HEK293 (cell line): Measurements from ENCODE around the gene RNF144A.

ENCODE experiments used
- CTCF ChIA-PET: fragments of 350-600 bp; formaldehyde crosslinking; extraction: SDS; loops from one replicate; lab custom pipeline; 2021; ENCODE audit warnings: antibody characterized with exemption; lab: Yijun Ruan, JAX
- POLR2A ChIA-PET: fragments of 300-600 bp; formaldehyde crosslinking; extraction: SDS; loops from one replicate; lab custom pipeline; 2020; ENCODE audit warnings: antibody characterized with exemption, inconsistent platforms; lab: Yijun Ruan, JAX
- H3K27ac ChIP-seq: fragments of 200-500 bp; sonication (Bioruptor generic); 2 replicates; pipeline ENCODE4 v1.5.1; 2014; ENCODE audit warnings: low read depth, low read length, control low read depth, inconsistent platforms; ENCODE audit errors: extremely low read depth
- H3K36me3 ChIP-seq, 2 experiments: fragments of 200-500 bp in 1 of 2; sonication (Bioruptor generic) in 1 of 2; 1 replicate in 1 of 2; 2 replicates in 1 of 2; pipeline ENCODE4 v1.5.1; 2014 to 2017; ENCODE audit warnings: inconsistent platforms in 2 of 2, low read length in 2 of 2; ENCODE audit not compliant: control insufficient read depth in 2 of 2, insufficient read depth in 1 of 2
- H3K4me1 ChIP-seq: fragments of 200-500 bp; sonication (Bioruptor generic); 2 replicates; pipeline ENCODE4 v1.5.1; 2014; ENCODE audit warnings: mild to moderate bottlenecking, low read length, inconsistent platforms; ENCODE audit not compliant: control insufficient read depth, insufficient read depth
- H3K4me3 ChIP-seq: 2 replicates; pipeline ENCODE4 v1.5.1; 2011; ENCODE audit warnings: low read depth, mild to moderate bottlenecking, control low read depth, low read length, moderate library complexity
- H3K9me3 ChIP-seq: fragments of 200-500 bp; sonication (Bioruptor generic); 2 replicates; pipeline ENCODE4 v1.5.1; 2014; ENCODE audit warnings: low read depth, low read length, inconsistent platforms; ENCODE audit not compliant: control insufficient read depth, insufficient read depth
- BCL11A ChIP-seq: fragments of 450-650 bp; formaldehyde crosslinking; IDR thresholded peaks from 2 replicates; pipeline ENCODE4 v1.5.1; 2016; ENCODE audit warnings: low read depth, missing biosample characterization, missing genetic modification characterization
- KLF10 ChIP-seq: fragments of 450-650 bp; IDR thresholded peaks from 2 replicates; pipeline ENCODE4 v1.5.1; 2018; ENCODE audit warnings: missing biosample characterization, mild to moderate bottlenecking, missing genetic modification characterization
- MYNN ChIP-seq: fragments of 450-650 bp; formaldehyde crosslinking; IDR thresholded peaks from 2 replicates; pipeline ENCODE4 v1.5.1; 2016; ENCODE audit warnings: missing biosample characterization, missing genetic modification characterization, borderline replicate concordance
- OVOL3 ChIP-seq: fragments of 450-650 bp; formaldehyde crosslinking; IDR thresholded peaks from 2 replicates; pipeline ENCODE4 v1.5.1; 2016; ENCODE audit warnings: missing biosample characterization, missing genetic modification characterization
- PRDM2 ChIP-seq: fragments of 450-650 bp; formaldehyde crosslinking; IDR thresholded peaks from 2 replicates; pipeline ENCODE4 v1.5.1; 2016; ENCODE audit warnings: missing biosample characterization, missing genetic modification characterization, borderline replicate concordance
- YY2 ChIP-seq: fragments of 450-650 bp; formaldehyde crosslinking; IDR thresholded peaks from 2 replicates; pipeline ENCODE4 v1.5.1; 2016; ENCODE audit warnings: missing biosample characterization, missing genetic modification characterization
- ZFP41 ChIP-seq: fragments of 450-650 bp; formaldehyde crosslinking; IDR thresholded peaks from 2 replicates; pipeline ENCODE4 v1.5.1; 2016; ENCODE audit warnings: missing biosample characterization, missing genetic modification characterization, borderline replicate concordance
- ZNF19 ChIP-seq: fragments of 450-650 bp; formaldehyde crosslinking; IDR thresholded peaks from 2 replicates; pipeline ENCODE4; 2016; ENCODE audit warnings: missing biosample characterization, missing genetic modification characterization, low read depth
- ZNF280D ChIP-seq: fragments of 450-650 bp; formaldehyde crosslinking; IDR thresholded peaks from 2 replicates; pipeline ENCODE4 v1.5.1; 2016; ENCODE audit warnings: missing biosample characterization, missing genetic modification characterization
- ZNF433 ChIP-seq: fragments of 450-650 bp; formaldehyde crosslinking; IDR thresholded peaks from 2 replicates; pipeline ENCODE4 v1.5.1; 2016; ENCODE audit warnings: missing biosample characterization, missing genetic modification characterization, low read depth
- ZNF529 ChIP-seq: fragments of 450-650 bp; formaldehyde crosslinking; IDR thresholded peaks from 2 replicates; pipeline ENCODE4 v1.5.1; 2017; ENCODE audit warnings: missing genetic modification characterization, missing biosample characterization; ENCODE audit not compliant: insufficient replicate concordance
- ZNF555 ChIP-seq: fragments of 450-650 bp; formaldehyde crosslinking; conservative IDR thresholded peaks from 2 replicates; pipeline ENCODE4 v1.5.1; 2017; ENCODE audit warnings: missing biosample characterization, mild to moderate bottlenecking, missing genetic modification characterization, inconsistent platforms
- ZNF639 ChIP-seq: fragments of 450-650 bp; formaldehyde crosslinking; IDR thresholded peaks from 2 replicates; pipeline ENCODE4 v1.5.1; 2016; ENCODE audit warnings: missing biosample characterization, missing genetic modification characterization
- ZNF791 ChIP-seq: fragments of 450-650 bp; formaldehyde crosslinking; IDR thresholded peaks from 2 replicates; pipeline ENCODE4 v1.5.1; 2016; ENCODE audit warnings: missing biosample characterization, missing genetic modification characterization
- ZSCAN23 ChIP-seq: fragments of 450-650 bp; formaldehyde crosslinking; IDR thresholded peaks from 2 replicates; pipeline ENCODE4 v1.5.1; 2016; ENCODE audit warnings: missing biosample characterization, missing genetic modification characterization
- ZSCAN4 ChIP-seq: fragments of 450-650 bp; formaldehyde crosslinking; IDR thresholded peaks from 2 replicates; pipeline ENCODE4 v1.5.1; 2017; ENCODE audit warnings: missing biosample characterization, missing genetic modification characterization
- TF ChIP-seq, protein P1 (sequence below): fragments of 450-650 bp; formaldehyde crosslinking; IDR thresholded peaks from 2 replicates; pipeline ENCODE4 v1.5.1; 2017; ENCODE audit warnings: missing biosample characterization, missing genetic modification characterization
- TF ChIP-seq, protein P2 (sequence below): fragments of 450-650 bp; formaldehyde crosslinking; conservative IDR thresholded peaks from 2 replicates; pipeline ENCODE4 v1.5.1; 2016; ENCODE audit warnings: low read depth, missing biosample characterization, missing genetic modification characterization
- TF ChIP-seq, protein P3 (sequence below): fragments of 450-650 bp; formaldehyde crosslinking; IDR thresholded peaks from 2 replicates; pipeline ENCODE4 v1.5.1; 2016; ENCODE audit warnings: missing biosample characterization, missing genetic modification characterization

The RNF144A gene

GRCh38 chr2:7024261-7024660, 107.0 kb downstream of the RNF144A start (continued):
- TF ChIP-seq, protein P1, sequence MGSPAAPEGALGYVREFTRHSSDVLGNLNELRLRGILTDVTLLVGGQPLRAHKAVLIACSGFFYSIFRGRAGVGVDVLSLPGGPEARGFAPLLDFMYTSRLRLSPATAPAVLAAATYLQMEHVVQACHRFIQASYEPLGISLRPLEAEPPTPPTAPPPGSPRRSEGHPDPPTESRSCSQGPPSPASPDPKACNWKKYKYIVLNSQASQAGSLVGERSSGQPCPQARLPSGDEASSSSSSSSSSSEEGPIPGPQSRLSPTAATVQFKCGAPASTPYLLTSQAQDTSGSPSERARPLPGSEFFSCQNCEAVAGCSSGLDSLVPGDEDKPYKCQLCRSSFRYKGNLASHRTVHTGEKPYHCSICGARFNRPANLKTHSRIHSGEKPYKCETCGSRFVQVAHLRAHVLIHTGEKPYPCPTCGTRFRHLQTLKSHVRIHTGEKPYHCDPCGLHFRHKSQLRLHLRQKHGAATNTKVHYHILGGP, result no peak
- no peak for TF ChIP-seq ZSCAN23 (tag by site-specific recombination)
- TF ChIP-seq OVOL3, result no peak

- POLR2A ChIA-PET, result no interaction called here
- H3K27ac ChIP-seq, result no peak overlapping the region
- no peaks in the 10 kb centered on the region for H3K4me1 ChIP-seq
- CTCF ChIA-PET, result interaction anchor here (3.8 kb wide), 1 partner anchor 19 kb away, joined by 19 read pairs; no protein-coding TSS in a partner anchor
- H3K36me3 ChIP-seq, result peaks cover 0 to 33% of the 10 kb centered on the region in 2 experiments; a peak in 1 of 3 replicates
- H3K4me3 ChIP-seq, result no peak overlapping the region
- H3K9me3 ChIP-seq, result no peaks in the 10 kb centered on the region
- TF ChIP-seq YY2 (tag by site-specific recombination), result no peak
- no peak for TF ChIP-seq ZFP41 (tag by site-specific recombination)
- TF ChIP-seq ZNF791 (tag by site-specific recombination), result no peak
- no peak for TF ChIP-seq MYNN
- TF ChIP-seq ZNF529 (tag by site-specific recombination), result no peak
- no peak for TF ChIP-seq ZNF280D (tag by site-specific recombination)
- no peak for TF ChIP-seq ZSCAN4 (tag by site-specific recombination)
- no peak for TF ChIP-seq ZNF19 (tag by site-specific recombination)
- TF ChIP-seq KLF10, result no peak
- no peak for TF ChIP-seq ZNF433
- no peak for TF ChIP-seq ZNF555 (tag by site-specific recombination)
- no peak for TF ChIP-seq PRDM2 (tag by site-specific recombination)
- TF ChIP-seq, protein P2, sequence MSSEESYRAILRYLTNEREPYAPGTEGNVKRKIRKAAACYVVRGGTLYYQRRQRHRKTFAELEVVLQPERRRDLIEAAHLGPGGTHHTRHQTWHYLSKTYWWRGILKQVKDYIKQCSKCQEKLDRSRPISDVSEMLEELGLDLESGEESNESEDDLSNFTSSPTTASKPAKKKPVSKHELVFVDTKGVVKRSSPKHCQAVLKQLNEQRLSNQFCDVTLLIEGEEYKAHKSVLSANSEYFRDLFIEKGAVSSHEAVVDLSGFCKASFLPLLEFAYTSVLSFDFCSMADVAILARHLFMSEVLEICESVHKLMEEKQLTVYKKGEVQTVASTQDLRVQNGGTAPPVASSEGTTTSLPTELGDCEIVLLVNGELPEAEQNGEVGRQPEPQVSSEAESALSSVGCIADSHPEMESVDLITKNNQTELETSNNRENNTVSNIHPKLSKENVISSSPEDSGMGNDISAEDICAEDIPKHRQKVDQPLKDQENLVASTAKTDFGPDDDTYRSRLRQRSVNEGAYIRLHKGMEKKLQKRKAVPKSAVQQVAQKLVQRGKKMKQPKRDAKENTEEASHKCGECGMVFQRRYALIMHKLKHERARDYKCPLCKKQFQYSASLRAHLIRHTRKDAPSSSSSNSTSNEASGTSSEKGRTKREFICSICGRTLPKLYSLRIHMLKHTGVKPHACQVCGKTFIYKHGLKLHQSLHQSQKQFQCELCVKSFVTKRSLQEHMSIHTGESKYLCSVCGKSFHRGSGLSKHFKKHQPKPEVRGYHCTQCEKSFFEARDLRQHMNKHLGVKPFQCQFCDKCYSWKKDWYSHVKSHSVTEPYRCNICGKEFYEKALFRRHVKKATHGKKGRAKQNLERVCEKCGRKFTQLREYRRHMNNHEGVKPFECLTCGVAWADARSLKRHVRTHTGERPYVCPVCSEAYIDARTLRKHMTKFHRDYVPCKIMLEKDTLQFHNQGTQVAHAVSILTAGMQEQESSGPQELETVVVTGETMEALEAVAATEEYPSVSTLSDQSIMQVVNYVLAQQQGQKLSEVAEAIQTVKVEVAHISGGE (tag by site-specific recombination), result no peak
- TF ChIP-seq, protein P3, sequence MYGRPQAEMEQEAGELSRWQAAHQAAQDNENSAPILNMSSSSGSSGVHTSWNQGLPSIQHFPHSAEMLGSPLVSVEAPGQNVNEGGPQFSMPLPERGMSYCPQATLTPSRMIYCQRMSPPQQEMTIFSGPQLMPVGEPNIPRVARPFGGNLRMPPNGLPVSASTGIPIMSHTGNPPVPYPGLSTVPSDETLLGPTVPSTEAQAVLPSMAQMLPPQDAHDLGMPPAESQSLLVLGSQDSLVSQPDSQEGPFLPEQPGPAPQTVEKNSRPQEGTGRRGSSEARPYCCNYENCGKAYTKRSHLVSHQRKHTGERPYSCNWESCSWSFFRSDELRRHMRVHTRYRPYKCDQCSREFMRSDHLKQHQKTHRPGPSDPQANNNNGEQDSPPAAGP, result no peak
- TF ChIP-seq ZNF639 (tag by site-specific recombination), result no peak
- no peak for TF ChIP-seq BCL11A (tag by site-specific recombination)
Observed at GRCh38 chr2:7025082-7025481, 107.9 kb downstream of the RNF144A start.
